RWPE2 (cell line): ENCODE measurements around the gene S100A3.

ENCODE experiments used
- ATAC-seq: fragments of 200-7000 bp; cut with Tn5 transposase; 3 replicates; pipeline ENCODE4 v1.9.1; 2021; ENCODE audit warnings: low read depth
- DNase-seq: peaks from one replicate; pipeline ENCODE4 v3.0.0-alpha.2; 2020; ENCODE audit warnings: low spot score
- H3K27ac ChIP-seq: fragments of 450-650 bp; 2 replicates; pipeline ENCODE4 v1.5.1; 2017; ENCODE audit warnings: mild to moderate bottlenecking; ENCODE audit not compliant: poor library complexity, severe bottlenecking
- H3K27me3 ChIP-seq: fragments of 250-450 bp; sonication (Bioruptor Pico); 2 replicates; pipeline ENCODE4 v1.5.1; 2021; ENCODE audit warnings: mild to moderate bottlenecking, moderate library complexity; ENCODE audit not compliant: insufficient read depth, poor library complexity, severe bottlenecking
- H3K36me3 ChIP-seq: fragments of 250-450 bp; sonication (Bioruptor Pico); 2 replicates; pipeline ENCODE4 v1.5.1; 2020; ENCODE audit warnings: low read depth, mild to moderate bottlenecking, moderate library complexity
- H3K4me1 ChIP-seq: fragments of 250-450 bp; sonication (Bioruptor Pico); 2 replicates; pipeline ENCODE4 v1.5.1; 2021; ENCODE audit warnings: mild to moderate bottlenecking, moderate library complexity; ENCODE audit not compliant: insufficient read depth, poor library complexity, severe bottlenecking
- H3K4me3 ChIP-seq: fragments of 250-450 bp; sonication (Bioruptor Pico); 2 replicates; pipeline ENCODE4 v1.5.1; 2021; ENCODE audit warnings: mild to moderate bottlenecking, moderate library complexity; ENCODE audit not compliant: severe bottlenecking
- H3K9me3 ChIP-seq: fragments of 250-450 bp; sonication (Bioruptor Pico); 2 replicates; pipeline ENCODE4 v1.5.1; 2021; ENCODE audit warnings: mild to moderate bottlenecking, moderate library complexity; ENCODE audit not compliant: severe bottlenecking
- CTCF ChIP-seq: fragments of 450-650 bp; IDR thresholded peaks from one replicate; pipeline ENCODE4 v1.5.1; 2017; ENCODE audit warnings: mild to moderate bottlenecking, moderate library complexity; ENCODE audit not compliant: poor library complexity, severe bottlenecking

Gene S100A3

GRCh38 chr1:153532181-153532580, 16.9 kb downstream of the S100A3 start:
- no peak for ATAC-seq
- Histone ChIP-seq H3K9me3 (no peaks in the 10 kb centered on the region), H3K4me1 (peaks cover 34% of the 10 kb centered on the region), H3K4me3 (no peak overlapping the region), H3K27me3 (no peaks in the 10 kb centered on the region), H3K36me3 (peaks cover 17% of the 10 kb centered on the region), H3K27ac (peak overlapping the region; percentile 96)
- TF ChIP-seq CTCF: no peak
- DNase-seq: no peak

GRCh38 chr1:153531638-153532037, 17.4 kb downstream of the S100A3 start:
- Histone ChIP-seq H3K9me3 (no peaks in the 10 kb centered on the region), H3K27me3 (no peaks in the 10 kb centered on the region), H3K4me3 (no peak overlapping the region), H3K4me1 (peaks cover 36% of the 10 kb centered on the region), H3K27ac (peak overlapping the region; percentile 96), H3K36me3 (peaks cover 17% of the 10 kb centered on the region)
- DNase-seq (no peak), ATAC-seq (no peak)
- TF ChIP-seq CTCF: no peak

- Histone ChIP-seq H3K4me3 (no peak overlapping the region), H3K4me1 (peaks cover 40% of the 10 kb centered on the region), H3K36me3 (no peaks in the 10 kb centered on the region), H3K9me3 (no peaks in the 10 kb centered on the region), H3K27me3 (no peaks in the 10 kb centered on the region), H3K27ac (peak overlapping the region; percentile 100)
- ATAC-seq (no peak), DNase-seq (no peak)
- TF ChIP-seq CTCF: no peak
Observed at GRCh38 chr1:153527683-153528040, 21.4 kb downstream of the S100A3 start.

GRCh38 chr1:153527023-153527682, 21.9 kb downstream of the S100A3 start:
- H3K9me3 ChIP-seq: no peaks in the 10 kb centered on the region
- H3K4me3 ChIP-seq: no peak overlapping the region
- H3K27me3 ChIP-seq: no peaks in the 10 kb centered on the region
- DNase-seq (peak; percentile 90), ATAC-seq (peak; percentile 88)
- H3K36me3 ChIP-seq: no peaks in the 10 kb centered on the region
- TF ChIP-seq CTCF: no peak
- peaks cover 35% of the 10 kb centered on the region for H3K4me1 ChIP-seq
- H3K27ac ChIP-seq: peak overlapping the region; percentile 100

- Histone ChIP-seq H3K27me3 (no peaks in the 10 kb centered on the region), H3K36me3 (no peaks in the 10 kb centered on the region), H3K27ac (peak overlapping the region; percentile 100), H3K4me1 (peaks cover 35% of the 10 kb centered on the region), H3K4me3 (no peak overlapping the region), H3K9me3 (no peaks in the 10 kb centered on the region)
- DNase-seq: peak; percentile 91
- no peak for TF ChIP-seq CTCF
- peak; percentile 83 for ATAC-seq
Observed at GRCh38 chr1:153526132-153526543, 22.9 kb downstream of the S100A3 start.
